BLaER1 (cell line): Measurements from ENCODE around the gene ZNF532.

Source experiments
- H3K27ac ChIP-seq: shearing (Covaris generic); formaldehyde crosslinking; 2 replicates; pipeline ENCODE4 v1.8.1; 2022
- H3K27me3 ChIP-seq: shearing (Covaris generic); formaldehyde crosslinking; 2 replicates; pipeline ENCODE4 v1.8.1; 2022
- H3K36me3 ChIP-seq: shearing (Covaris generic); formaldehyde crosslinking; 2 replicates; pipeline ENCODE4 v1.8.1; 2022
- H3K4me1 ChIP-seq: shearing (Covaris generic); formaldehyde crosslinking; 2 replicates; pipeline ENCODE4 v1.8.1; 2022
- H3K4me2 ChIP-seq: shearing (Covaris generic); formaldehyde crosslinking; 2 replicates; pipeline ENCODE4 v1.8.1; 2022
- H3K4me3 ChIP-seq: shearing (Covaris generic); formaldehyde crosslinking; 2 replicates; pipeline ENCODE4 v1.8.1; 2022
- H3K9ac ChIP-seq: shearing (Covaris generic); formaldehyde crosslinking; 2 replicates; pipeline ENCODE4 v1.8.1; 2022
- H3K9me3 ChIP-seq: shearing (Covaris generic); formaldehyde crosslinking; 2 replicates; pipeline ENCODE4 v1.8.1; 2022
- H4K20me1 ChIP-seq: shearing (Covaris generic); formaldehyde crosslinking; 2 replicates; pipeline ENCODE4 v1.8.1; 2022
- Cebpa-rat ChIP-seq: shearing (Covaris generic); IDR thresholded peaks from 2 replicates; pipeline ENCODE4 v1.8.1; 2022

The ZNF532 gene

DNA sequence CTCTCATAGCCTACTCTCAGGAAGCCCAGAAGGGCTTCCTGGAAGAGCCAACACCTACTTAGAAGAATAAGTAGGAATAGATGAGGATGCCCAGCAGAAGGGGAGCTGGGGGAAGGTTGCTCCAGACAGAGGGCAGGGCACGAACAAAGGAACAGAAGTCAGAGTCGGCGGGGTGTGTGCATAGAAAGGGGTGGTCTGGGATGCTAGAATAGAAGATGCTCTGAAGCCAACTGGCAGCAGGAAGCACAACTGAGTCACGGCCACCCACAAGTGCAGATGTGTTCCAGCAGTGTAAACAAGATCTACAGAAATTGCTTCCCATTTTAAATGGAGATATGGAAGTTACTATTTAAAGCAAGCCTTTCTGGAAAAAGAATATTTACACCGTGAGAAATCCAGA, 131.0 kb downstream of the ZNF532 start:
- Histone ChIP-seq H3K9ac (no peak overlapping the region), H3K36me3 (no peaks in the 10 kb centered on the region), H3K4me1 (peaks cover 23% of the 10 kb centered on the region), H3K27ac (no peak overlapping the region), H4K20me1 (no peaks in the 10 kb centered on the region), H3K9me3 (peaks cover 4% of the 10 kb centered on the region; the same call in 1 of the 2 replicates), H3K4me2 (no peak overlapping the region), H3K4me3 (no peak overlapping the region), H3K27me3 (no peaks in the 10 kb centered on the region)
- no peak for TF ChIP-seq Cebpa-rat

- Histone ChIP-seq H3K27ac (no peak overlapping the region), H3K4me3 (no peak overlapping the region), H3K4me2 (no peak overlapping the region), H4K20me1 (no peaks in the 10 kb centered on the region), H3K36me3 (no peaks in the 10 kb centered on the region), H3K9me3 (no peaks in the 10 kb centered on the region), H3K4me1 (peaks cover 22% of the 10 kb centered on the region), H3K27me3 (no peaks in the 10 kb centered on the region), H3K9ac (no peak overlapping the region)
- no peak for TF ChIP-seq Cebpa-rat
These were observed 131.5 kb downstream of the ZNF532 start for GRCh38 chr18:58996131-58996641.

DNA sequence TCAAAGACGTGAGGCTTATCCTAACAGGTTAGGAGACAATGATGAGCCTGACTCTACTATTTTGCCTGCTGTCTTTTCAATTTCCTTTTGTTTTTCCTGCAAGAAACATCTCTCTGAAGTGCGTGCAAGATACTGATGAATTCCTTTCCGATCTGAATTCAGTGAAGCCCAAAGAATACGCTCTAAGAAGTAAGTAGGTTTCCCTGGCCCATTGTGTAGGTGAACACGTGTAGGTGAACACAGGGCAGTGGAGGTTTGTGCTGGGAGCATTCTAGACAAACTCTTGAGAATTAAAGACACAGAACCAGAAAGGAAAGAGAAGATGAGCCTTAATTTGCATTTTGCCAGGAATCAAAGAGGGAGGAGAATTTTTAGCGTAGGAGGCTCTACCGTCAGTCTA, 132.0 kb downstream of the ZNF532 start:
- H4K20me1 ChIP-seq: no peaks in the 10 kb centered on the region
- peaks cover 17% of the 10 kb centered on the region for H3K4me1 ChIP-seq
- H3K27me3 ChIP-seq: no peaks in the 10 kb centered on the region
- no peak for TF ChIP-seq Cebpa-rat
- H3K9ac ChIP-seq: no peak overlapping the region
- H3K4me3 ChIP-seq: no peak overlapping the region
- no peaks in the 10 kb centered on the region for H3K36me3 ChIP-seq
- no peak overlapping the region for H3K4me2 ChIP-seq
- H3K9me3 ChIP-seq: no peaks in the 10 kb centered on the region
- no peak overlapping the region for H3K27ac ChIP-seq

DNA sequence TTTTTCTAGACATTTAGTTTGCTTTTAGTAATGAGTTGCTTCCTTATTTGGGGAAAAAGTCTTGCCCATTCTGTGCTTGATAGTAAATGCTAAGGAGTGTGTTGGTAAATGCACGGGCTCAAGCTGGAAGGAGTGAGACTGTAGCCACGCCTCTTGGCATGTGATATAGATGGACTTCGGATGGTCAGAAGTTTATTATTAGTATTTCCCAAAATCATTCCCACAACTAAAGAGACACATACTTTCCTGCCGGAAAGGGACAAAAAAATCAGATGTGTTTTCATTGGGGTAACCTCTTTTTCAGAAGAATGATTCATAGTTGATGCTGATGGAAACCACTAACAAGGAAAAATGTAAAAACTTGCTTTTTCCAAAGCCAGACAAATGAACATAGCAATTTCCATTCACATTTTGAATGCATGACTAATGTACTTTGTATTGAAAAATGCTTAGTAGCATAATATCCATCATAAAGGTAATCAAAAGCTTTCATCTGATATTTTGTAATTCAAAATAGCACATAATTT, 133.2 kb downstream of the ZNF532 start:
- no peaks in the 10 kb centered on the region for H3K27me3 ChIP-seq
- no peaks in the 10 kb centered on the region for H4K20me1 ChIP-seq
- no peaks in the 10 kb centered on the region for H3K9me3 ChIP-seq
- no peak for TF ChIP-seq Cebpa-rat
- H3K4me3 ChIP-seq: no peak overlapping the region
- peaks cover 5% of the 10 kb centered on the region; the same call in 1 of the 2 replicates for H3K4me1 ChIP-seq
- no peak overlapping the region for H3K4me2 ChIP-seq
- no peaks in the 10 kb centered on the region for H3K36me3 ChIP-seq
- H3K27ac ChIP-seq: no peak overlapping the region
- H3K9ac ChIP-seq: no peak overlapping the region

- H3K27ac ChIP-seq: no peak overlapping the region
- no peak for TF ChIP-seq Cebpa-rat
These were observed 133.9 kb downstream of the ZNF532 start for GRCh38 chr18:58998401-58999203.

DNA sequence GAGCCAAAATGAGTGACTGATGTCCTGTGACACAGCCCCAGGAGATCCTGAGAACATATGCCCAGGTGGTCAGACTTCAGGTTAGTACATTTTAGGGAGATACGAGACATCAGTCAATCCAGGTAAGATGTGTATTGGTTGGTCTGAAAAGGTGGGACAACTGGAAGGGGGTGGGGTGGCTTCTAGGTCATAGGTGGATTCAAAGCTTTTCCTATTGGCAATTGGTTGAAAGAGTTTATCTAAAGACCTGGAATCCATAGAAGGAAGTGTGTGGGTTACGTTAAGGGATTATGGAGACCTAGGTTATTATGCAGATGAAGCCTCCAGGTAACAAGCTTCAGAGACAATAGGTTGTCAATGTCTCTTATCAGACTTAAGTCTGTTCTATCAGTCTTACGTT, 136.5 kb downstream of the ZNF532 start:
- Histone ChIP-seq H4K20me1 (no peaks in the 10 kb centered on the region), H3K9ac (no peak overlapping the region), H3K9me3 (no peaks in the 10 kb centered on the region), H3K36me3 (no peaks in the 10 kb centered on the region), H3K27ac (no peak overlapping the region), H3K4me3 (no peak overlapping the region), H3K27me3 (no peaks in the 10 kb centered on the region), H3K4me1 (peaks cover 8% of the 10 kb centered on the region; the same call in 1 of the 2 replicates), H3K4me2 (no peak overlapping the region)
- TF ChIP-seq Cebpa-rat: no peak

More at GRCh38 chr18:58998401-58999203, 133.9 kb downstream of the ZNF532 start:
- no peaks in the 10 kb centered on the region for H3K9me3 ChIP-seq
- no peaks in the 10 kb centered on the region for H3K36me3 ChIP-seq
- no peaks in the 10 kb centered on the region for H3K27me3 ChIP-seq
- no peaks in the 10 kb centered on the region for H3K4me1 ChIP-seq
- H3K9ac ChIP-seq: no peak overlapping the region
- no peaks in the 10 kb centered on the region for H4K20me1 ChIP-seq
- H3K4me2 ChIP-seq: no peak overlapping the region
- no peak overlapping the region for H3K4me3 ChIP-seq

- Histone ChIP-seq H3K27ac (no peak overlapping the region), H3K4me2 (no peak overlapping the region), H4K20me1 (no peaks in the 10 kb centered on the region), H3K4me1 (peaks cover 8% of the 10 kb centered on the region; the same call in 1 of the 2 replicates), H3K9me3 (no peaks in the 10 kb centered on the region), H3K9ac (no peak overlapping the region), H3K4me3 (no peak overlapping the region), H3K27me3 (no peaks in the 10 kb centered on the region), H3K36me3 (no peaks in the 10 kb centered on the region)
- no peak for TF ChIP-seq Cebpa-rat
These were observed 137.0 kb downstream of the ZNF532 start for GRCh38 chr18:59001721-59002120.

GRCh38 chr18:59002974-59003594, 138.4 kb downstream of the ZNF532 start:
- H3K9ac ChIP-seq: no peak overlapping the region
- no peak overlapping the region for H3K27ac ChIP-seq
- H4K20me1 ChIP-seq: no peaks in the 10 kb centered on the region
- H3K27me3 ChIP-seq: no peaks in the 10 kb centered on the region
- no peaks in the 10 kb centered on the region for H3K9me3 ChIP-seq
- H3K4me3 ChIP-seq: no peak overlapping the region
- no peak overlapping the region for H3K4me2 ChIP-seq
- no peaks in the 10 kb centered on the region for H3K36me3 ChIP-seq
- TF ChIP-seq Cebpa-rat: no peak
- H3K4me1 ChIP-seq: peaks cover 8% of the 10 kb centered on the region; the same call in 1 of the 2 replicates

- TF ChIP-seq Cebpa-rat: no peak
- Histone ChIP-seq H3K27ac (no peak overlapping the region), H3K4me2 (peak overlapping the region; percentile 40), H3K4me3 (no peak overlapping the region), H3K36me3 (no peaks in the 10 kb centered on the region), H3K27me3 (no peaks in the 10 kb centered on the region), H3K9ac (no peak overlapping the region), H4K20me1 (no peaks in the 10 kb centered on the region), H3K9me3 (no peaks in the 10 kb centered on the region), H3K4me1 (peaks cover 8% of the 10 kb centered on the region; the same call in 1 of the 2 replicates)
These were observed 140.6 kb downstream of the ZNF532 start for GRCh38 chr18:59005262-59005661.

- no peak overlapping the region for H3K27ac ChIP-seq
- no peaks in the 10 kb centered on the region for H3K9me3 ChIP-seq
- H3K27me3 ChIP-seq: no peaks in the 10 kb centered on the region
- no peak overlapping the region for H3K9ac ChIP-seq
- H3K4me2 ChIP-seq: no peak overlapping the region
- peaks cover 8% of the 10 kb centered on the region; the same call in 1 of the 2 replicates for H3K4me1 ChIP-seq
- H3K36me3 ChIP-seq: no peaks in the 10 kb centered on the region
- no peak overlapping the region for H3K4me3 ChIP-seq
- TF ChIP-seq Cebpa-rat: no peak
- H4K20me1 ChIP-seq: no peaks in the 10 kb centered on the region
These were observed 141.9 kb downstream of the ZNF532 start for GRCh38 chr18:59006461-59007067.
